SK-N-SH treated with all-trans-retinoic acid at 6 μM for 48 hours (cell line): Measurements from ENCODE around the gene SRMS.

Experiments used
- ATAC-seq: fragments of 200-7000 bp; cut with Tn5 transposase; 3 replicates; pipeline ENCODE4 v1.9.1; 2020; ENCODE audit warnings: mild to moderate bottlenecking, moderate library complexity
- BACH2 ChIP-seq: fragments of 250-450 bp; sonication (Bioruptor Pico); IDR thresholded peaks from 2 replicates; pipeline ENCODE4 v1.9.0; 2021; ENCODE audit warnings: mild to moderate bottlenecking, borderline replicate concordance
- CSDC2 ChIP-seq: fragments of 250-450 bp; sonication (Bioruptor Pico); IDR thresholded peaks from 2 replicates; pipeline ENCODE4 v1.5.0; 2020; ENCODE audit warnings: mild to moderate bottlenecking, moderate library complexity
- CSRNP3 ChIP-seq: fragments of 250-450 bp; sonication (Bioruptor Pico); IDR thresholded peaks from 2 replicates; pipeline ENCODE4 v1.5.1; 2021; ENCODE audit warnings: mild to moderate bottlenecking, moderate library complexity
- ESRRG ChIP-seq: fragments of 250-450 bp; sonication (Bioruptor Pico); IDR thresholded peaks from 2 replicates; pipeline ENCODE4 v1.6.1; 2021; ENCODE audit warnings: mild to moderate bottlenecking
- GLIS3 ChIP-seq: fragments of 250-450 bp; sonication (Bioruptor Pico); IDR thresholded peaks from 2 replicates; pipeline ENCODE4 v1.5.0; 2020; ENCODE audit warnings: mild to moderate bottlenecking, moderate library complexity
- ISL1 ChIP-seq: fragments of 250-450 bp; sonication (Bioruptor Pico); IDR thresholded peaks from 2 replicates; pipeline ENCODE4 v2.1.2; 2022; ENCODE audit warnings: mild to moderate bottlenecking, moderate library complexity
- OSR1 ChIP-seq: fragments of 250-450 bp; sonication (Bioruptor Pico); IDR thresholded peaks from 2 replicates; pipeline ENCODE4 v1.8.0; 2022; ENCODE audit warnings: moderate library complexity, mild to moderate bottlenecking, inconsistent platforms
- POU6F1 ChIP-seq: fragments of 250-450 bp; sonication (Bioruptor Pico); IDR thresholded peaks from 2 replicates; pipeline ENCODE4 v1.8.0; 2021; ENCODE audit warnings: low read depth, mild to moderate bottlenecking, moderate library complexity, borderline replicate concordance
- PPARA ChIP-seq: fragments of 250-450 bp; sonication (Bioruptor Pico); IDR thresholded peaks from 2 replicates; pipeline ENCODE4 v1.5.0; 2020; ENCODE audit warnings: mild to moderate bottlenecking, borderline replicate concordance
- RARB ChIP-seq: fragments of 250-450 bp; sonication (Bioruptor Pico); IDR thresholded peaks from 2 replicates; pipeline ENCODE4 v1.8.0; 2021; ENCODE audit warnings: mild to moderate bottlenecking, moderate library complexity
- SNAI2 ChIP-seq: fragments of 250-450 bp; sonication (Bioruptor Pico); IDR thresholded peaks from 2 replicates; pipeline ENCODE4 v1.5.0; 2020; ENCODE audit warnings: mild to moderate bottlenecking, moderate library complexity
- TOX ChIP-seq: fragments of 250-450 bp; sonication (Bioruptor Pico); IDR thresholded peaks from 2 replicates; pipeline ENCODE4 v1.8.0; 2021; ENCODE audit warnings: mild to moderate bottlenecking, moderate library complexity, borderline replicate concordance
- ZC3H10 ChIP-seq: fragments of 250-450 bp; sonication (Bioruptor Pico); IDR thresholded peaks from 2 replicates; pipeline ENCODE4 v1.5.1; 2021; ENCODE audit warnings: mild to moderate bottlenecking, moderate library complexity
- ZFP3 ChIP-seq: fragments of 250-450 bp; sonication (Bioruptor Pico); IDR thresholded peaks from 2 replicates; pipeline ENCODE4 v1.5.0; 2020; ENCODE audit warnings: mild to moderate bottlenecking, moderate library complexity
- ZFP30 ChIP-seq: fragments of 450-650 bp; formaldehyde crosslinking; IDR thresholded peaks from 2 replicates; pipeline ENCODE4 v1.5.0; 2022; ENCODE audit warnings: mild to moderate bottlenecking, moderate library complexity
- ZNF70 ChIP-seq: fragments of 450-650 bp; formaldehyde crosslinking; IDR thresholded peaks from 2 replicates; pipeline ENCODE4 v1.5.0; 2020; ENCODE audit warnings: mild to moderate bottlenecking, moderate library complexity
- ZNF8 ChIP-seq: fragments of 450-650 bp; formaldehyde crosslinking; IDR thresholded peaks from 2 replicates; pipeline ENCODE4 v1.5.0; 2020; ENCODE audit warnings: mild to moderate bottlenecking, moderate library complexity
- TF ChIP-seq, protein P1 (sequence below): fragments of 250-450 bp; sonication (Bioruptor Pico); IDR thresholded peaks from 2 replicates; pipeline ENCODE4 v1.5.0; 2020; ENCODE audit warnings: mild to moderate bottlenecking, moderate library complexity
- TF ChIP-seq, protein P2 (sequence below): fragments of 250-450 bp; sonication (Bioruptor Pico); IDR thresholded peaks from 2 replicates; pipeline ENCODE4 v1.5.1; 2020; ENCODE audit warnings: low read depth, mild to moderate bottlenecking, moderate library complexity

SRMS gene

DNA sequence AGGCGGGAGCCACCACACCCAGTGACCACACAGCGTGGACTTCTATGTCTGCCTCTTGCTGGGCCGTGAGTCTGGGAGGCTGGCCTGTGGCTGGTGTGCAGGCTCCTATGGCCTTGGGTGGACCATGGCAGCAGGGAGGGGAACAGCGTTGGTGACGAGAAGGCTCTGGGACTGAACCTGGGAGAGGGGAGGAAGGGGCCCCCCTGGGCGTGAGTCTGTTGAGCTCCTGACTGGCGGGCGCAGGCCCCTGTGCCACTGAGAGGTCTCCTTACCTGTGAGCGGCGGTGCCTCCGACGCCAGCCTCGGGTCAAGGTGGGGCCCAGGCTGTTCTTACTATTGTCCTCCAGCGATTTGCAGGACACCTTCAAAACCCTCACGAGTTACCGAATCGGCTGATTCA is 39.2 kb upstream of the SRMS start:
- TF ChIP-seq OSR1 (CRISPR knock-in tag) (no peak), ZNF70 (CRISPR knock-in tag) (no peak), POU6F1 (no peak), ZFP30 (CRISPR knock-in tag) (no peak), CSDC2 (CRISPR knock-in tag) (no peak), TOX (CRISPR knock-in tag) (no peak), SNAI2 (no peak), ISL1 (CRISPR knock-in tag) (no peak), ESRRG (no peak), RARB (CRISPR knock-in tag) (no peak)
- ATAC-seq, result no peak

GRCh38 chr20:63585616-63586565 is 38.3 kb upstream of the SRMS start:
- TF ChIP-seq ZC3H10 (CRISPR knock-in tag) (no peak), ZFP3 (CRISPR knock-in tag) (no peak), CSDC2 (CRISPR knock-in tag) (no peak), SNAI2 (no peak), RARB (CRISPR knock-in tag) (no peak), ZFP30 (CRISPR knock-in tag) (no peak), ZNF8 (CRISPR knock-in tag) (no peak), ZNF70 (CRISPR knock-in tag) (no peak), PPARA (CRISPR knock-in tag) (no peak), OSR1 (CRISPR knock-in tag) (no peak), CSRNP3 (CRISPR knock-in tag) (no peak), BACH2 (CRISPR knock-in tag) (no peak), POU6F1 (no peak)
- TF ChIP-seq, protein P1, sequence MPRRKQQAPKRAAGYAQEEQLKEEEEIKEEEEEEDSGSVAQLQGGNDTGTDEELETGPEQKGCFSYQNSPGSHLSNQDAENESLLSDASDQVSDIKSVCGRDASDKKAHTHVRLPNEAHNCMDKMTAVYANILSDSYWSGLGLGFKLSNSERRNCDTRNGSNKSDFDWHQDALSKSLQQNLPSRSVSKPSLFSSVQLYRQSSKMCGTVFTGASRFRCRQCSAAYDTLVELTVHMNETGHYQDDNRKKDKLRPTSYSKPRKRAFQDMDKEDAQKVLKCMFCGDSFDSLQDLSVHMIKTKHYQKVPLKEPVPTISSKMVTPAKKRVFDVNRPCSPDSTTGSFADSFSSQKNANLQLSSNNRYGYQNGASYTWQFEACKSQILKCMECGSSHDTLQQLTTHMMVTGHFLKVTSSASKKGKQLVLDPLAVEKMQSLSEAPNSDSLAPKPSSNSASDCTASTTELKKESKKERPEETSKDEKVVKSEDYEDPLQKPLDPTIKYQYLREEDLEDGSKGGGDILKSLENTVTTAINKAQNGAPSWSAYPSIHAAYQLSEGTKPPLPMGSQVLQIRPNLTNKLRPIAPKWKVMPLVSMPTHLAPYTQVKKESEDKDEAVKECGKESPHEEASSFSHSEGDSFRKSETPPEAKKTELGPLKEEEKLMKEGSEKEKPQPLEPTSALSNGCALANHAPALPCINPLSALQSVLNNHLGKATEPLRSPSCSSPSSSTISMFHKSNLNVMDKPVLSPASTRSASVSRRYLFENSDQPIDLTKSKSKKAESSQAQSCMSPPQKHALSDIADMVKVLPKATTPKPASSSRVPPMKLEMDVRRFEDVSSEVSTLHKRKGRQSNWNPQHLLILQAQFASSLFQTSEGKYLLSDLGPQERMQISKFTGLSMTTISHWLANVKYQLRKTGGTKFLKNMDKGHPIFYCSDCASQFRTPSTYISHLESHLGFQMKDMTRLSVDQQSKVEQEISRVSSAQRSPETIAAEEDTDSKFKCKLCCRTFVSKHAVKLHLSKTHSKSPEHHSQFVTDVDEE (CRISPR knock-in tag), result no peak
- TF ChIP-seq, protein P2, sequence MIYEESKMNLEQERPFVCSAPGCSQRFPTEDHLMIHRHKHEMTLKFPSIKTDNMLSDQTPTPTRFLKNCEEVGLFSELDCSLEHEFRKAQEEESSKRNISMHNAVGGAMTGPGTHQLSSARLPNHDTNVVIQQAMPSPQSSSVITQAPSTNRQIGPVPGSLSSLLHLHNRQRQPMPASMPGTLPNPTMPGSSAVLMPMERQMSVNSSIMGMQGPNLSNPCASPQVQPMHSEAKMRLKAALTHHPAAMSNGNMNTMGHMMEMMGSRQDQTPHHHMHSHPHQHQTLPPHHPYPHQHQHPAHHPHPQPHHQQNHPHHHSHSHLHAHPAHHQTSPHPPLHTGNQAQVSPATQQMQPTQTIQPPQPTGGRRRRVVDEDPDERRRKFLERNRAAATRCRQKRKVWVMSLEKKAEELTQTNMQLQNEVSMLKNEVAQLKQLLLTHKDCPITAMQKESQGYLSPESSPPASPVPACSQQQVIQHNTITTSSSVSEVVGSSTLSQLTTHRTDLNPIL (CRISPR knock-in tag), result no peak

GRCh38 chr20:63582382-63583063 is 35.0 kb upstream of the SRMS start:
- no peak for ATAC-seq
- TF ChIP-seq ZNF70 (CRISPR knock-in tag) (no peak), TOX (CRISPR knock-in tag) (no peak), POU6F1 (no peak), RARB (CRISPR knock-in tag) (no peak), GLIS3 (no peak), OSR1 (CRISPR knock-in tag) (no peak), ESRRG (no peak), ISL1 (CRISPR knock-in tag) (no peak), ZNF8 (CRISPR knock-in tag) (no peak)
- TF ChIP-seq, protein P2 (CRISPR knock-in tag), result no peak
- TF ChIP-seq, protein P1 (CRISPR knock-in tag), result no peak

More at GRCh38 chr20:63585616-63586565, 38.3 kb upstream of the SRMS start:
- no peak for ATAC-seq
